Fibroblast of mammary gland (primary cell): ENCODE data around the gene C1QTNF12.

Experiments used
- DNase-seq: peaks from one replicate; pipeline ENCODE4 v3.0.0-alpha.2; 2010; ENCODE audit warnings: low read depth
- H3K4me3 ChIP-seq: 2 replicates; pipeline ENCODE4 v1.5.1; 2011; ENCODE audit warnings: low read depth, mild to moderate bottlenecking, low read length, moderate library complexity; ENCODE audit not compliant: control insufficient read depth
- TF ChIP-seq, protein P1 (sequence below): conservative IDR thresholded peaks from 2 replicates; pipeline ENCODE4 v1.5.1; 2011; ENCODE audit warnings: low read depth, low read length, inconsistent platforms; ENCODE audit not compliant: control insufficient read depth, insufficient read depth

The C1QTNF12 gene

GRCh38 chr1:1208713-1209433 lies 37.6 kb downstream of the C1QTNF12 start:
- DNase-seq = peak; percentile 66

GRCh38 chr1:1207571-1207892 lies 39.0 kb downstream of the C1QTNF12 start:
- TF ChIP-seq, protein P1, sequence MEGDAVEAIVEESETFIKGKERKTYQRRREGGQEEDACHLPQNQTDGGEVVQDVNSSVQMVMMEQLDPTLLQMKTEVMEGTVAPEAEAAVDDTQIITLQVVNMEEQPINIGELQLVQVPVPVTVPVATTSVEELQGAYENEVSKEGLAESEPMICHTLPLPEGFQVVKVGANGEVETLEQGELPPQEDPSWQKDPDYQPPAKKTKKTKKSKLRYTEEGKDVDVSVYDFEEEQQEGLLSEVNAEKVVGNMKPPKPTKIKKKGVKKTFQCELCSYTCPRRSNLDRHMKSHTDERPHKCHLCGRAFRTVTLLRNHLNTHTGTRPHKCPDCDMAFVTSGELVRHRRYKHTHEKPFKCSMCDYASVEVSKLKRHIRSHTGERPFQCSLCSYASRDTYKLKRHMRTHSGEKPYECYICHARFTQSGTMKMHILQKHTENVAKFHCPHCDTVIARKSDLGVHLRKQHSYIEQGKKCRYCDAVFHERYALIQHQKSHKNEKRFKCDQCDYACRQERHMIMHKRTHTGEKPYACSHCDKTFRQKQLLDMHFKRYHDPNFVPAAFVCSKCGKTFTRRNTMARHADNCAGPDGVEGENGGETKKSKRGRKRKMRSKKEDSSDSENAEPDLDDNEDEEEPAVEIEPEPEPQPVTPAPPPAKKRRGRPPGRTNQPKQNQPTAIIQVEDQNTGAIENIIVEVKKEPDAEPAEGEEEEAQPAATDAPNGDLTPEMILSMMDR = no peak
- no peak for DNase-seq

More at GRCh38 chr1:1208713-1209433, 37.6 kb downstream of the C1QTNF12 start:
- TF ChIP-seq, protein P1 = no peak
- H3K4me3 ChIP-seq = no peak overlapping the region

DNA sequence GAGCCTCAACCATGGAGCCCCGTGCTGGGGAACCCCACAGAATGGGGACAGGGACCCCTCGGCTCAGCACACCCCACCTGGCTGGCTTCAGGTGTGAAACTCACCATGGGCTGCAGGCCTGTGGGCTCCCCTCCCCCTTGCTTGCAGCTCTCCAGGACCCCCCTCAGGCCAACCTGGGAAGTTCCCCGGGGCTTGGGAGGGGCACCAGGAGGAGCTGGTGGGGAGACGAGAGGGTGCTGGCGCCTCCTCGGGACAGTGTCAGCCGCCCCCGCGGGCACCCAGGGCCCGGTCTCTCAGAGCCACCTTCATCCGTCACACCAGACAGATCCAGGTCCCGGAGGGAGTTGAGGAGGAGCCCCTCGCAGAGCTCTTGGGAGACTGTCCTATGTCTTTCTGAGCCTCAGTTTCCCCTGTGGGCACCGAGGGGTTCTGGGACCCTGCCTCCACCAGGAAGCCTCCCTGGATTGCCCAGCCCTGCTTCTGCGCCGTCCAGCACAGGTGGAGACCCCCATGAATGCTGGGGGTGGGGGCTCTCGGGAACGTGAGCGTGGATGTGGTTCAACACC lies 39.5 kb downstream of the C1QTNF12 start:
- no peak overlapping the region for H3K4me3 ChIP-seq
- DNase-seq = no peak
- TF ChIP-seq, protein P1 = no peak

More at GRCh38 chr1:1207571-1207892, 39.0 kb downstream of the C1QTNF12 start:
- no peak overlapping the region for H3K4me3 ChIP-seq

DNA sequence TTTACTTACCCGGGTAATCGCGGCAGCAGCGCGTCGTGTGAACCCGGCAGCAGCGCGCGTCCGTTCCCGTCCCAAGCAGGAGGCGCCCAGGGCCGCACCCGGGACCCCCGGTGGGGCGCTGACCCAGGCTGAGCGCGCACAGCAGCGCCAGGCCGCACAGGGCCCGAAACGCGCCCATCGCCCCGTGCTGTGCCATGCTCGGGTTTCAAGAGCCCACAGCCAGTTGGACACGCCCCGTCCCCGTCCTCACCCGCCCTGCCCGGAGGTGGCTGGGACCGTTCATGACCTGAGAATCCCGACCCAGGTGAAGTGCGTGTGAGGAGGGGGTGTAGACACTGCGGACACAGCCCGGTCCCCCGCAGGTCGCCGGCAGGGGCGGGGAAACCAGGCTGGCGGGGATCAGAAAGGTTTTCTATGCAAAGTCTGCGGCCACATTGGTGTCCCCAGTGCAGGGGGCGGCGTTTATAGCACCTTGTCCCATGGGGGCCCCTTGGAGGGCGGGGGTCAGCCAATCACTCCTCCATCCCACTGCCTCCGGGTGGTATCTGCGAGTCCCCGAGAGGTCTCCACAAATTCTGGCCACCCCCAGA lies 40.1 kb downstream of the C1QTNF12 start, which contains the start of gene TNFRSF18:
Gene TNFRSF18 (minus strand): TSS at position 217 of the 590 bp plus-strand sequence. CDS start 21 bp downstream, at position 196.
- H3K4me3 ChIP-seq = no peak within 1 kb of the TSS
- DNase-seq = no peak
- TF ChIP-seq, protein P1 = no peak

DNA sequence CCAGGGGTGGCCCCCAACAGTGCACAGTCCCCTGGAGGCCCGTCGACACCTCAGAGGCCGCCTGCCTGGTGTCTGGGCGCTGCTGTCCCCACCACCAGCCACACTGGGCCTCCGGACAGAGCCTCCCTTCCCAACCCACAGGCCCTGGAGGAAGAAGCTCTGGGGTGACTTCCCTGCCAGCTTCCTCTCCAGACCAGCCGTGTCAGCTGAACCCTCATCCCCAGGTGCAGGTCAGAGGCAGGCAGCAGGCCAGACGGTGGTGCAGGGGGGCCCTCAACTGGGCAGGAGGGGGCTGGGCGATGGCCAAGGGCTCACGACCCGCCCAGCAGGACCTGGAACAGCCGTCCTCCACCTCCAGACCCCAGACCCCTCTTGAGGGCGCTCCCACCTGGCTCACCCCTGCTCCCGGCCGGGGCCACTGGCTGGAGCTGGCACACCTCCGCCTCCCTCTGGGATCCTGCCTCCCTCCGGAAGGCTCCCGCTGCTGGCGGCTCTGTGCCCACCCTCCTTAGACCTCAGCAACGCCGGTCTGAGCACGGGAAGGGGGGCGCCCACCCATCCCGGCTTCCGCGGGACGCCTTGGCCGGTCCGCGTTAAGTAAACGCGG lies 40.6 kb downstream of the C1QTNF12 start:
- no peak overlapping the region for H3K4me3 ChIP-seq
- no peak for DNase-seq
- TF ChIP-seq, protein P1 = no peak

DNA sequence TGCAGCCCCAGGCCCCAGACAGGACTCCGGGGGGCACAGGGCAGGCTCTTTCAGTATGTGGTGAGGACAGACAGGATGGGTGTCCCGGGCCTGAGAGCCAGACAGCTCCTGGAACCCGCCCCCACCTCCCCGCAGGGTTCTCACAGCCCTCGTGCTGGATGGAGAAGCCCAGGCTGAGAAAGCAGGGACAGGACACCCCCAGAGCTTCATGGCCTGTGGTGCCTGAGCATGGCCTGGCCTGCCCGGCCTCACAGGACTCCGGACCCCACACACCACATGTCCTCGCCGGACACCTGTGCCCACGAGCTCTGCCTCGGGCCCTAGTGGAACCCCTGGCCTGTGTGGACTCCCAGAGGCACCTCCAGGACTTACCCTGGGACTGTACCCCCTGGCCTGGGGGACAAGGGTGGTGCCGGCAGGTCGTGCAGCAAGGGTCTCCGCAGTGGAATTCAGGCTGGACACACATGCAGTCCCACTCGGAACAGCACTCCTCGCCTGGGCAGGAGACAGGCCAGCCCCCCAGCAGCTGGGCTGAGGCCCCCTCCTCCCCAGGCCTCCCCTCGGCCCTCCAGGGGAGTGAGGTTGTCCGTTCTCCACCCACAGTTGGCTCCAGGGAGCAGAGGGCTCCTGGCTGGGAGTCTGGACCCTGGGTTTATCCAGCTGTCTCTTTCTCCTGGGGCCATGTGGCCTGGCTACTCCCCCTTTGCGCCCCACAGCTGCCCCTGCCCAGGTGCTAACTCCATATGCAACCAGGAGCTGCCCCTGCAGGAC lies 41.3 kb downstream of the C1QTNF12 start:
- TF ChIP-seq, protein P1 = no peak
- no peak for DNase-seq
- H3K4me3 ChIP-seq = no peak overlapping the region
